Loucy (cell line): ENCODE measurements around the gene RECQL5.

Source experiments
- CTCF ChIP-seq: fragments of 200-600 bp; sonication (generic); conservative IDR thresholded peaks from 2 replicates; pipeline ENCODE4 v1.5.1; 2014; ENCODE audit warnings: mild to moderate bottlenecking, antibody characterized with exemption, low read length
- EZH2phosphoT487 ChIP-seq: fragments of 200-600 bp; IDR thresholded peaks from 2 replicates; pipeline ENCODE4 v1.6.1; 2018; ENCODE audit warnings: antibody characterized with exemption, mild to moderate bottlenecking, moderate library complexity, borderline replicate concordance

GRCh38 chr17:75601057-75601987, 65.6 kb downstream of the RECQL5 start:
- peak; percentile 84 for TF ChIP-seq CTCF
- no peak for TF ChIP-seq EZH2phosphoT487
